HL-60 (cell line): ENCODE results near the gene KCTD7.
"Not testable (repeated sequence)": the region's sequence is repeated elsewhere in the genome, so short reads cannot be mapped to it uniquely, and the experiment has no call there.

ENCODE experiments used
- DNase-seq, 2 experiments: peaks; one replicate each; pipeline ENCODE4 v3.0.0-alpha.2; 2010 to 2020; ENCODE audit warnings: low read depth in 1 of 2, low spot score in 1 of 2
- H3K27ac ChIP-seq: fragments of 250-450 bp; sonication (Bioruptor Pico); replicated peaks from 2 replicates; pipeline ENCODE4 v1.5.1; 2020; ENCODE audit warnings: mild to moderate bottlenecking, moderate library complexity
- H3K27me3 ChIP-seq: fragments of 250-450 bp; sonication (Bioruptor Pico); 2 replicates; pipeline ENCODE4 v1.5.1; 2021; ENCODE audit warnings: mild to moderate bottlenecking, moderate library complexity; ENCODE audit not compliant: insufficient read depth, poor library complexity, severe bottlenecking
- H3K4me3 ChIP-seq: replicated peaks from 2 replicates; pipeline ENCODE4 v1.5.1; 2011; ENCODE audit warnings: mild to moderate bottlenecking, control low read depth, low read length; ENCODE audit not compliant: insufficient read depth
- GABPA ChIP-seq: IDR thresholded peaks from 2 replicates; pipeline ENCODE4 v1.6.1; 2012; ENCODE audit warnings: low read depth
- POLR2AphosphoS5 ChIP-seq: IDR thresholded peaks from 2 replicates; pipeline ENCODE4 v1.6.1; 2012; ENCODE audit warnings: low read depth
- SPI1 ChIP-seq: IDR thresholded peaks from 2 replicates; pipeline ENCODE4 v1.6.1; 2012; ENCODE audit warnings: low read depth, mild to moderate bottlenecking, borderline replicate concordance
- TF ChIP-seq, protein P1 (sequence below): IDR thresholded peaks from one replicate; pipeline ENCODE4 v1.5.1; 2011; ENCODE audit warnings: low read length, control low read depth, inconsistent platforms; ENCODE audit not compliant: insufficient read depth
- TF ChIP-seq, protein P2 (sequence below): IDR thresholded peaks from 2 replicates; pipeline ENCODE4 v1.6.1; 2012; ENCODE audit warnings: low read depth; ENCODE audit not compliant: insufficient replicate concordance

KCTD7 gene

GRCh38 chr7:66630531-66630930 lies 1.9 kb downstream of the KCTD7 start:
- TF ChIP-seq GABPA = no peak
- TF ChIP-seq, protein P1, sequence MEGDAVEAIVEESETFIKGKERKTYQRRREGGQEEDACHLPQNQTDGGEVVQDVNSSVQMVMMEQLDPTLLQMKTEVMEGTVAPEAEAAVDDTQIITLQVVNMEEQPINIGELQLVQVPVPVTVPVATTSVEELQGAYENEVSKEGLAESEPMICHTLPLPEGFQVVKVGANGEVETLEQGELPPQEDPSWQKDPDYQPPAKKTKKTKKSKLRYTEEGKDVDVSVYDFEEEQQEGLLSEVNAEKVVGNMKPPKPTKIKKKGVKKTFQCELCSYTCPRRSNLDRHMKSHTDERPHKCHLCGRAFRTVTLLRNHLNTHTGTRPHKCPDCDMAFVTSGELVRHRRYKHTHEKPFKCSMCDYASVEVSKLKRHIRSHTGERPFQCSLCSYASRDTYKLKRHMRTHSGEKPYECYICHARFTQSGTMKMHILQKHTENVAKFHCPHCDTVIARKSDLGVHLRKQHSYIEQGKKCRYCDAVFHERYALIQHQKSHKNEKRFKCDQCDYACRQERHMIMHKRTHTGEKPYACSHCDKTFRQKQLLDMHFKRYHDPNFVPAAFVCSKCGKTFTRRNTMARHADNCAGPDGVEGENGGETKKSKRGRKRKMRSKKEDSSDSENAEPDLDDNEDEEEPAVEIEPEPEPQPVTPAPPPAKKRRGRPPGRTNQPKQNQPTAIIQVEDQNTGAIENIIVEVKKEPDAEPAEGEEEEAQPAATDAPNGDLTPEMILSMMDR = no peak
- peak; percentile 99 for TF ChIP-seq POLR2AphosphoS5
- TF ChIP-seq SPI1 = peak; percentile 47; the same call in 1 of the 2 replicates
- Histone ChIP-seq H3K4me3 (no peak overlapping the region), H3K27me3 (no peaks in the 10 kb centered on the region), H3K27ac (no peak overlapping the region)
- DNase-seq = peak in 1 of 2 experiments; percentile 67

GRCh38 chr7:66631471-66631870 lies 2.8 kb downstream of the KCTD7 start:
- Histone ChIP-seq H3K27me3 (no peaks in the 10 kb centered on the region), H3K4me3 (no peak overlapping the region), H3K27ac (no peak overlapping the region)
- peak in 1 of 2 experiments; percentile 27 for DNase-seq
- TF ChIP-seq GABPA = no peak
- TF ChIP-seq POLR2AphosphoS5 = peak; percentile 16; the same call in 1 of the 2 replicates

DNA sequence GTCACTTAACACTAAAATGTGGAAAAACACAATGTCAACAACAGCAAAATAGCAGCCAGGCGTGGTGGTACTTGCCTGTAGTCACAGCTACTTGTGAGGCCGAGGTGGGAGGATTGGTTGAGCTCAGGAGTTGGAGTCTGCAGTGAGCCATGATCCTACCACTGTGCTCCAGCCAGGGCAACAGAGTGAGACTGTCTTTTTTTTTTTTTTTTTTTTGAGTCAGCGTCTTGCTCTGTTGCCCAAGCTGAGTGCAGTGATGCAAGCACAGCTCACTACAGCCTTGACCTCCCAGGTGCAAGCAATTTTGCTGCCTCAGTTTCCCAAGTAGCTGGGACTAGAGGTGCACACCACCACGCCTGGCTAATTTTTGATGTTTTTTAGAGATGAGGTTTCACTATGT lies 6.1 kb downstream of the KCTD7 start:
- TF ChIP-seq, protein P2, sequence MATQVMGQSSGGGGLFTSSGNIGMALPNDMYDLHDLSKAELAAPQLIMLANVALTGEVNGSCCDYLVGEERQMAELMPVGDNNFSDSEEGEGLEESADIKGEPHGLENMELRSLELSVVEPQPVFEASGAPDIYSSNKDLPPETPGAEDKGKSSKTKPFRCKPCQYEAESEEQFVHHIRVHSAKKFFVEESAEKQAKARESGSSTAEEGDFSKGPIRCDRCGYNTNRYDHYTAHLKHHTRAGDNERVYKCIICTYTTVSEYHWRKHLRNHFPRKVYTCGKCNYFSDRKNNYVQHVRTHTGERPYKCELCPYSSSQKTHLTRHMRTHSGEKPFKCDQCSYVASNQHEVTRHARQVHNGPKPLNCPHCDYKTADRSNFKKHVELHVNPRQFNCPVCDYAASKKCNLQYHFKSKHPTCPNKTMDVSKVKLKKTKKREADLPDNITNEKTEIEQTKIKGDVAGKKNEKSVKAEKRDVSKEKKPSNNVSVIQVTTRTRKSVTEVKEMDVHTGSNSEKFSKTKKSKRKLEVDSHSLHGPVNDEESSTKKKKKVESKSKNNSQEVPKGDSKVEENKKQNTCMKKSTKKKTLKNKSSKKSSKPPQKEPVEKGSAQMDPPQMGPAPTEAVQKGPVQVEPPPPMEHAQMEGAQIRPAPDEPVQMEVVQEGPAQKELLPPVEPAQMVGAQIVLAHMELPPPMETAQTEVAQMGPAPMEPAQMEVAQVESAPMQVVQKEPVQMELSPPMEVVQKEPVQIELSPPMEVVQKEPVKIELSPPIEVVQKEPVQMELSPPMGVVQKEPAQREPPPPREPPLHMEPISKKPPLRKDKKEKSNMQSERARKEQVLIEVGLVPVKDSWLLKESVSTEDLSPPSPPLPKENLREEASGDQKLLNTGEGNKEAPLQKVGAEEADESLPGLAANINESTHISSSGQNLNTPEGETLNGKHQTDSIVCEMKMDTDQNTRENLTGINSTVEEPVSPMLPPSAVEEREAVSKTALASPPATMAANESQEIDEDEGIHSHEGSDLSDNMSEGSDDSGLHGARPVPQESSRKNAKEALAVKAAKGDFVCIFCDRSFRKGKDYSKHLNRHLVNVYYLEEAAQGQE = no peak
- TF ChIP-seq, protein P1 = no peak
- TF ChIP-seq GABPA (no peak), POLR2AphosphoS5 (no peak), SPI1 (no peak)
- no peak for DNase-seq
- Histone ChIP-seq H3K4me3 (no peak overlapping the region), H3K27ac (no peak overlapping the region), H3K27me3 (no peaks in the 10 kb centered on the region)

GRCh38 chr7:66635322-66635981 lies 6.8 kb downstream of the KCTD7 start:
- not testable (repeated sequence) for H3K4me3 ChIP-seq, H3K27ac ChIP-seq, DNase-seq

GRCh38 chr7:66635982-66636546 lies 7.4 kb downstream of the KCTD7 start:
- not testable (repeated sequence) for H3K4me3 ChIP-seq, H3K27ac ChIP-seq, H3K27me3 ChIP-seq
- peak in 1 of 2 experiments; percentile 35 for DNase-seq

More at GRCh38 chr7:66635322-66635981, 6.8 kb downstream of the KCTD7 start:
- H3K27me3 ChIP-seq = not testable (repeated sequence)

- Histone ChIP-seq H3K27me3 (no peaks in the 10 kb centered on the region), H3K4me3 (no peak overlapping the region), H3K27ac (no peak overlapping the region)
- DNase-seq = no peak
- TF ChIP-seq SPI1 = no peak
- TF ChIP-seq, protein P1 = no peak
- no peak for TF ChIP-seq POLR2AphosphoS5
- TF ChIP-seq GABPA = no peak
- TF ChIP-seq, protein P2 = no peak
These were observed 9.8 kb downstream of the KCTD7 start for GRCh38 chr7:66638309-66639099.
